DMS 273 treated with DMSO at 0.1 percent for 48 hours (cell line): ENCODE data around the gene PTPRG.
A peak's percentile ranks its signal among the peaks of the same experiment; 100 is the strongest.

Source experiments
- DNase-seq: peaks from one replicate; lab custom pipeline; 2025; lab: John Stamatoyannopoulos, UW

PTPRG gene

GRCh38 chr3:62065985-62066693 lies 504.8 kb downstream of the PTPRG start:
- no peak for DNase-seq

DNA sequence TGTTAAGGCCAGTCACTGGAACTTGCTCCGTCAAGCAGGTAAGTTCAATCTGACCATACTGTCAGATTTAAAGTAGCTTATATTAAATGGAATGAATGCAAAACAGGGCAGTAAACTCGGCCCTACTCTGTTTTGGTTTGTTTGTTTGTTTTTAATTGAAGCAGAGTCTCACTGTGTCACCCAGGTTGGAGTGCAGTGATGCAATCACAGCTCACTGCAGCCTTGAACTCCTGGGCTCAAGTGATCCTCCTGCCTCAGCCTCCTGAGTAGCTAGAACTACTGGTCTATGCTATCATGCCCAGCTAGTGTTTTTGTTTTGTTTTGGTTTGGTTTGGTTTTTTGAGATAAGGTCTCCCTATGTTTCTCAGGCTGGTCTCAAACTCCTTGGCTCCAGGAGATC lies 507.0 kb downstream of the PTPRG start:
- no peak for DNase-seq

DNA sequence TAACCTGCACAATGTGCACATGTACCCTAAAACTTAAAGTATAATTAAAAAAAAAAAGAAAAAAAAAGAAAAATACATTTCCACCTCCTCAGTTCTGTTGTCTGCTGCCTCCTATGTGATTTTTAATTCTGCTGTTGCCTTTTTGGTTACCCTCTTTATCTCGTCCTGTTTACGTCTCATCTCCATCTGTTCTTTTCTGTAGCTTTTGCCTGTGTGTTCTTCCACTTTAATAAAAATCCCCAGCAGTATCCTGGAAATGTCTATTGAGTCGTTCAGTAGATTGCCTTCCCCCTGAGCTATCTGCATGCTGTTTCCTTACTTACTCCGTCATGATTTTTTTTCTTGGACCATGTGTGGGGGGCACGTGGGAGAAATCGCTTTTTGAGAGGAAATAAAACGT lies 509.5 kb downstream of the PTPRG start:
- DNase-seq, result no peak

GRCh38 chr3:62073038-62073437 lies 511.7 kb downstream of the PTPRG start:
- no peak for DNase-seq

- DNase-seq, result peak; percentile 18
Measured at GRCh38 chr3:62084558-62084957, 523.2 kb downstream of the PTPRG start.

- DNase-seq, result no peak
Measured at GRCh38 chr3:62088472-62089104, 527.2 kb downstream of the PTPRG start.

DNA sequence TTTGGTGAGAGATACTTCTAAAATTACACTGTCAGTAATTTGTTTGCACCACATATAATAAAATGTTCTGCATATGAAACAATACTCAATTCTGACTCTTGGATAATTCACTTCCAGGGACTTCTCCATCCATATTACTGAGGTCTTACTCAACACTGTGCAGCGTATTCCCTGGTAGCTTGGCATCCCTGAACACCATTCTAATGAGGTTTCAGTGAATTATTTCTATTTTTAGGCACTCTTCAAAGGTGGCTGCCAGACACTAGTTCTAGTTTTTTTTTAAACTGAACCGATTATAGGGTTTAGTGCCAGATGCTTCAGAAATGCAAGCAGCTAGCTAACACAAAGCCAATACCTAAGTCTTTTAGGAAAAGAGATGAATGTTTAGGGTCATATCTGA lies 528.7 kb downstream of the PTPRG start:
- DNase-seq, result no peak

- DNase-seq, result no peak
Measured at GRCh38 chr3:62090519-62090918, 529.1 kb downstream of the PTPRG start.

- DNase-seq, result no peak
Measured at GRCh38 chr3:62093025-62093424, 531.7 kb downstream of the PTPRG start.

DNA sequence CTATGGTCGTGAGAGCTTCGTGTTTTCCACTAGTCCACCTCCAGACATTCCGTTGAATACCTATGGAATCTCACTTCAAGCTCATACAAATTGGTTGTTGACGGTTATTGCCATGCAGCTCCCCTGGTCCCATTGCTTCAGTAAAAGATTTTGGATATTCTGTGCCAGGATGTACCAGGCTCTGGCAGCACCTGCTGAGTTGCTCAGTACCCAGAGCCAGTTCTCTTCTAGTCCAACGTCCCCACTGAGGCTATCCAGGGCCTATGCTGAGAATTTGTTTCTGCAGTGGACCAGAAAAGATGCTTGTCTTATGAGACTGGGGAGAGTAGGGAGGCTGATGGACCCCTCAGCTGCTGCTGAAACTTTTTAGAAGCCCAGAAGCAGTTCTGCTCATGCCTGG lies 533.1 kb downstream of the PTPRG start:
- no peak for DNase-seq

GRCh38 chr3:62095080-62095479 lies 533.7 kb downstream of the PTPRG start:
- no peak for DNase-seq

GRCh38 chr3:62095756-62096155 lies 534.4 kb downstream of the PTPRG start:
- no peak for DNase-seq

DNA sequence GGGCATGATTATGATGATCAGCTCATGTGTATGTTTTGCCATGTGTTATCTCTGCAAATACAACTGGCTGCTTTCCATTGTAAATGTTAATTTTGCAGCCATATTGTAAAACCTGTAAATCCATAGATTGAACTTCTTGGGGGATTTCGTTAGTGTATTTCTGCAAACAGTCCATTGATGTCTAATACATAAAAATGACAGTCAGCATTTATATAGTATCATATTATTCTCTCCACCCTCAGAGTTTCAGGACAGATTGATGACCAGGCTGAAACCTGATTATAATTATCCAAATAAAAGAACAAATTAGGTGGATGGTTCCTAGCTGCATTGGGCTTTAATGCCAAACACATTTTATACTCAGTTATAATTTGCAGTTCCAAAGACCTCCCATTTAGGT lies 535.1 kb downstream of the PTPRG start:
- DNase-seq, result no peak

DNA sequence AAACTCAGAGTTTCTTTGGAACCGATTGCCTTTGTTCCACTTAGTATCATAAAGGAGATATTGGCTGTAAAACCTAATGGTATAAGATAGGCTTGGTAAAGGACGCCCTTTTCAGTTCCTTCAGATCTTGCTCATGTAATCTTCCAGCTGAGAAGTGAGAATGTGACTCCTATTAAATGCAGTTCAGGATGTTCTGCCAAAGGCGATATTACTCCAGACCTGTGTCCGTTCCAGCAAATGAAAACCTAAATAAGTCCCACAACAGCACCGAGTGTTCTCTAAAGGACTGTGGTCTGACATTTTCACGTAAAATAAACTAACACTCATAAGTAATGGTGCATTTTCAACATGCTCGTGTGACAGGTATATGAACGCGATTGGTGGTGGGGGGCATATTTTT lies 535.8 kb downstream of the PTPRG start:
- DNase-seq, result no peak

DNA sequence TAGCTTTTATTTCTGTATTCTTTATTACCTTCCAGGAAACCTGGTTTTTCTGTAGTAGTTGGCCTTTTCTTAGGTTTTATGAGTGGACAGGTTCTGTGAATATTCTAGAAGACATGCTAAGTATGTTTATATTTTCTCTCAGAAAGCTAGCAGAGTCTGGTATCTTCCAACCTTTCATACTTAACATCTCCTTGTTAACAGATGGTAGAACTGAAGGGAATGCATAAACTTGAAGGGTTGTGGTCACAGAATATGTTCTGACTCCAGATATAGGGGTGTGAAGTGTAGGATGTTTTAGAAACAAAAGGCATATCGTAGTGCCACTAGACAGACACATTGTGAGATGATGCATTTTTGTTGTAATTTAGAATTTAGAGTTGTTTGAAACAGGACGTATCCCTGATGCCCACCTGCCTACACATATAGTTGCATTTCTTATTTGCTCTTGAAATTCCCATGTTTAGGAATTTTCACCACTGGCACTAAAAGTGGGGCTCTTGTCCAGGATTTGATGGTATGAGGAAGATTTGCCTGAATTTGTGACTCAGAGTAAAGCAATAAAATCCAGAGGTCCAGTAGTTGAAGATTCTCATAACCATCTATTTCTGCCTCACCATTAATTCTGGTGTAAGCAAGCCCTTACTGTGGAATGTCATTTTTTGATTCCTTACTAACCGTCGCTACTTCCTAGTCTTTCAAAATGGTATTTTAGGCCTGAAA lies 537.4 kb downstream of the PTPRG start:
- DNase-seq, result no peak

- no peak for DNase-seq
Measured at GRCh38 chr3:62100282-62100989, 539.1 kb downstream of the PTPRG start.

- DNase-seq, result no peak
Measured at GRCh38 chr3:62101488-62101887, 540.1 kb downstream of the PTPRG start.

DNA sequence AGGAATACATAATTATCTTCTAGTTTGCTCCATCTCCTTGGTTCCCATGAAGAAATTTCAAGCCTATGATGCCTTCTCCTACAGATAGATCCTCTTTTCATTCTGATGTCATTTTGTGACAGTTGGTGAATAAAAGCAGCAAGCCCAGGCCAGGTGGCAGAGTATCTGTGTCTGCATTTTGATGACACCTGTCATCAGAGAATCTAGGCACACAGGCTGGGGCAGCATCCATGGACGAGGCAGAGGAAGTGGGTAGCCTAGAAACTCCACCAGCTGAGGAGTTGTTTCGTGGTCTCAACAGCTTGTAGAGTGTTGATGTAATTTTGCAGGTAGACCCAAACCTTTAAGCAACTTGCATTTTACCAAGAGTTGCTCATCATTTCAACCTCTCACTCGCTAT lies 542.2 kb downstream of the PTPRG start:
- DNase-seq, result no peak

DNA sequence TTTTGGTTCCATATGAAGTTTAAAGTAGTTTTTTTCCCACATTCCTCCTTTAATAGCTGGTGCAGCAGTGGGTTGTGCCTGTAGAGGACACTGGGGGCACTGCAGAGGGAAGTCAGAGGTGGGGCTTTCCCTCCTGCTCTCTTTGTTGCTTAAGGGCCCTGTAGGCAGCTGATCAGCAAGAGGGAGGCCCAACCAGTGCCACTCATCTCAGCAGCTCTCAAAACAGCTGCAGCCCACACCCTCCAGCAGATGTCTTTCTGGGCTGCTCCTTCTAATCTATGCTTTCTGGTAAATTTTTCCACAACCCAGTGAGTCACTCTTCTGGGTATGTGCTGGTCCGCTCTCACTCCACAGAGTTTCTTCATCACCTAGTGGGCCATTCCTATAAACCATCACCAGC lies 548.2 kb downstream of the PTPRG start:
- DNase-seq, result no peak

DNA sequence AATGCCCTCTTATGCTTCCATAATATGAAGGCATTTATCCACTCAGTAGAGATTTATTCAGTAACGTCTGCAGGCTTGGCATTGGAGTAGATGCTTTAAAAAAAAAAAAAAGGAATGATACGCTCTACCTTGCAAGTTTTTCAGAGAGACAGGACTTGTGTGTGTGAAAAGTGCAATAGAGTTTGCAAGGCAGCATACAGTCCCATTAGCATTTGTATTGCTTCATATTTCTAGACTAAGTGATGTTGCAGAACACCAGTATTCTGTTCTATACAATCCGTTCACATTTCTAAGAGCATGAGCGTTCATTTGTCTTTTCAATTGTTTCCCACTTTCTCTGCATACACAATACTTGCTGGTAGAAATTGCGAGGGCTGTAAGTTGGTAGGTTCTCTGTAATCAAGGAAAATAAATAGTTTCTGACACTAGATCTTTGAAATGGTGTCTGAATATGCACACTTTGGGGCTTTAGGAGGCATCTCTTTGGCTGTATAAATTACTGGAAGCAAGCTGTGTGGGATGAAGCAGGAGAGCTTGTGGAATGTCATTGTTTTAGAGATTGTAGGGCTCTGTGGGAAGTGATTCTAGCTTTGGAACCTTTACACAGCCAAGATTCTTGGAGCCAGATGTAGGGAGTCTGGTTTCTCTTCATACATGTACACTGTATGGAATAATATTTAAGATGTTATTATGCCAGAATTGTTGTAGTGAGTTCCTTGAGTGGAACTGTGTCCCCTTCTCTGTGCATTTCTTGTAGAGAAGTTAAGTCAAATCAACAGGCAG lies 549.3 kb downstream of the PTPRG start:
- DNase-seq, result no peak

- no peak for DNase-seq
Measured at GRCh38 chr3:62113092-62113491, 551.7 kb downstream of the PTPRG start.

DNA sequence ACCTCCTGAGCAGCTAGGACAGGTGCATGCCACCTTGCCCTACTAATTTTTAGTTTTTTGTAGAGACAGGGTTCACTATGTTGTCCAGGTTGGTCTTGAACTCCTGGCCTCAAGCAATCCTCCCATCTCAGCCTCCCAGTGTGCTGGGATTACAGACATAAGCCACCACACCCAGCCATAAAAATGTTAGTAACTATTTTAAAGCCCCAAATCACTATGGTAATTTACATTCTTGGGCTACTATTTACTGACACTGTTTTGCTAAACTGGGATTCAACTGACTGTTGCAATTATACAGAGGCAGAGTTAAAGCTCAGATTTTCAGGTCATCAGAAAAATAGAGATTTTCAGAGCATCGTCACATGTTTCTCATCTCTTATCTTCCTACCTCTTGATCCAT lies 553.4 kb downstream of the PTPRG start:
- no peak for DNase-seq
